Activated T-cell treated with anti-CD3 and anti-CD28 coated beads for 24 hours (primary cell): ENCODE data around the gene RCN2.

ENCODE experiments used
- DNase-seq: peaks from one replicate; pipeline ENCODE4 v3.0.0-alpha.2; 2020; ENCODE audit warnings: low read depth

Gene RCN2

DNA sequence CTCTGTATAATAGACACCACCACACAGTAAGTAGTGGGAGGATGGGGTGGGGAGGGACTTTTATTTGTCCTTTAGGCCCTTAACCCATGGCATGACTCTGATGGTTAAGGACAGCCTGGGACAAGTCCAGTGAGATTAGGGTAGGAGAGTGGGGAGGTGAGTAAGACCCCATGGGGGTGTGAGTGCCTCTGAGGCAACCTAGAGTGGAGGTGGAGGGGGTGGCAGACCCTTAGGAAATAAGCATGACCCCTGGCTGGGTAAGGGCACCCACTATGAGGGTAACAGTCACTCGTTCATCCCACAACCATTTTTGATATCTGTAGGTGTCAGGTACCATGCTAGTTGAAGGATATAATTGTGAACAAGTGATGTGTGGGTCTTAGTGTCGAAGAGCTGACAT, 42.4 kb downstream of the RCN2 start:
- no peak for DNase-seq

DNA sequence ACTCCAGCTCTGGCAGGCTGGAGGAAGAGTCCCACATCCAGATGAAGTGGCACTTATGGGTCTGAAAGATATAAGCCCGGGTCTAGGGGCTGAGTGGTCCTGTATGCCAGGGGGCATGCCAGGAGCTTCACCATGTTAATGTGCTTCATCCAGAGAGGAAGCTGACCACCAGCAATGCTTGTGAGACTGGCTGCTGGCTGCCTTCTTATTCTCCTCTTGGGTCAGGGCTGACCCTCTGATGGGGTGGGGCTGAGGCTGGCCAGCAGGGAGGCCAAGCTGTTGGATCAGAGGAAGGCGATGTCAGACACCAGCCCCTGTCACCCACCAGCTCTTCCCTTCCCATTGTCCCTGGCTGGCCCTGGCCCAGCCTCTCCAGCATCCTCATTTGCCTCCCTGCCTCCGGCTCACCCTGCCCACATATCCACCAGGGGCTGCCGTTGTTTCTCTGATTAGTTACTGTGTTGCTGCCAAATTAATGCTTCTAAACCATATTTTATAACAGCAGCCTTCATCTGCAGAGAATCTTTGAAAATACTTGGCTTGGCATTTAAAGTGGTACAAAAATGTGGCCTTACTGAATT, 43.0 kb downstream of the RCN2 start:
- no peak for DNase-seq

DNA sequence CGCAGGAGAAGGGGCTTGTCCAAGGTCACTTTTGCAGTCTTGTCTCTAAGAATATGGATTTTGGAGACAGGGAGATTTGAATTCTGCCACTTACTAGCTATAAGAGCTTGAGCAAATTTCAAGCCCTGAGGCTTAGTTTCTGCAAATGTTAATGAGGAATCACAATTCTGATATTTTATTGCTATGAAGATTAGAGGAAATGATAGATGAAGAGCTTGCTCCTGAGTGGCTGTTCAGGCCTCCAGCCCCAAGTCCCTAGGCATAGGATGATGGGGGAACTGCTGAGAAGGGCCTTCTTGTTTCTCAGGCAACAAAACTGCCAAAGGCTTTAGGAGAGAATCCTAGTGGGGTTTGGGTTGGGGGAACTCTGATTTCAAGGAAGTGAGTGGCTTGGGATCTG, 44.6 kb downstream of the RCN2 start:
- no peak for DNase-seq

DNA sequence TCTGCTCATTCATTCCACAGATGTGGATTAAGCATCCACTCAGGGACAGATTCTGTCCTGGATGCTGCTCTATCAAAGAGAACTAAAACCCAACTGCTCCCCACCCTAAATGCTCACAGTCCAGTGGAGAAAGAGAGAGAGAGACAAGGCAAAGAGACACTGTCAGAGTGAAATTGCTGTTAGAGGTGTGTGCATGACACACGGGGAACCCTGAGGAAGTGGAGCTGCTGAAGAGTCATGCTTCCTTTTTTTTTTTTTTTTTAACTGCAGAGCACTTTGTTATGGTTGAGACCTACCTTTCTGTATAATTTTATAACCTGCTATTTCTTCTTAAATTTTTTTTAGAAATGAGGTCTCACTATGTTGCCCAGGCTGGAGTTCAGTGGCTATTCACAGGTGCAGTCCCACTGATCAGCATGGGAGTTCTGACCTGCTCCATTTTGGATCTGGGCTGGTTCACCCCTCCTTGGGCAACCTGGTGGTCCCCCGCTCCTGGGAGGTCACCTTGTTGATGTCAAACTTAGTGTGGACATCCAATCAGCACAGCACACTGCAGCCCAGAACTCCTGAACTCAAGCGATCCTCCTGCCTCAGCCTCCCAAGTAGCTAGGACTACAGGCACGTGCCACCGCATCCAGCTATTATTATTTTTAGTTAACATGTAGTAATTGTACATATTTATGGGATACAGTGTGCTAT, 45.2 kb downstream of the RCN2 start:
- no peak for DNase-seq

DNA sequence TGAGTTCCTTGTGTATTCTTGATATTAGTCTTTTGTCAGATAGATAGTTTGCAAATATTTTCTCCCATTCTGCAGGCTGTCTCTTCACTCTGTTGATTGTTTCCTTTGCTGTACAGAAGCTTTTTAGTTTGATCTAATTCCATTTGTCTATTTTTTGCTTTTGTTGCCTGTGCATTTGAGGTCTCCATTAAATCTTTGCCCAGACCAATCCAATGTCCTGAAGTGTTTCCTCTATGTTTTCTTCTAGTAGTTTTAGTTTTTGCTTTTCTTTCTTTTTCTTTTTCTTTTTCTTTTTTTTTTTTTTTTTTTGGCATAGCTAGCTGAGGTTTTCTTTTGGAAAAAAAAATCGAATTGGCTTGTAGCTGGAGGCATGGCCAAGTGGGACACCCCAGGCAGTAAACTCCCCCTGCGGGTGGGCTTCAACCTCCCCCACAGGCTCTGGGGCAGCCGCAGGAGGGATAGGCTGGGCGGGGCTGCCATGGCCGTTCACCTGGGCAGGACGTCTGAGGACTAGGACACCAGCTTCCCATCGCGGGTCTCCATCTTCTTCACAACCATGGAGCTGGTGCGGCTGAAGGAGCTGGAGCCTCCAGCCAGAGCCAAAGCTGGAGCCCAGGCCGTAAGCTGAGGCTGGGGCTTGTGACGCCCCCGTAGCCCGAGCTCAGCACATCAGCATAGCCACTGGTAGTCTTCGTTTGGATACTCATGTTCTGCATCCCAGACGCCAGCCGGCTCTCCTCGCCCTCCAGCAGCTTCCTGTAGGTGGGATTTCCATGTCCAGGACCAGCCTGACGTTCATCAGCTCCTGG, 47.2 kb downstream of the RCN2 start:
- DNase-seq, result no peak

DNA sequence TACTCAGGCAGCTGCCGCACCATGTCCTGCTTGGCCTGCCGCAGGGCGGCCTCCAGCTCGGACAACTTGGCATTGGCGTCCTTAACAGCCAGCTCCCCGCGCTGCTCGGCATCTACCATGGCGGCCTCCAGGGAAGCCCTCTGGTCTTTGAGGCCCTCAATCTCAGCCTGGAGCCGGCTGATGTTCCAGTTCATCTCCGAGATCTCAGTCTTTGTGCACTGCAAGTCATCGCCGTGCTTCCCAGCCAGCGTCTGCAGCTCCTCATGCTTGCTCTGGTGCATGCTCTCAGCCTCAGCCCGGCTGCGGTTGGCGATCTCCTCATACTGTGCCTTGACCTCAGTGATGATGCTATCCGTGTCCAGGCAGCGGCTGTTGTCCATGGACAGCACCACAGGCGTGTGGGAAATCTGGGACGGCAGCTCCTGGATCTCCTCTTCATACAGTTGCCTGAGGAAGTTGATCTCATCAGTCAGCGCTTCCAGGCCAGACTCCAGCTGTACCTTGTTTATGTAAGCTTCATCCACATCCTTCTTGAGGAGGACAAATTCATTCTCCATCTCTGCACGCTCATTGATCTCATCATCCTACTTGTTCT, 47.9 kb downstream of the RCN2 start:
- no peak for DNase-seq

DNA sequence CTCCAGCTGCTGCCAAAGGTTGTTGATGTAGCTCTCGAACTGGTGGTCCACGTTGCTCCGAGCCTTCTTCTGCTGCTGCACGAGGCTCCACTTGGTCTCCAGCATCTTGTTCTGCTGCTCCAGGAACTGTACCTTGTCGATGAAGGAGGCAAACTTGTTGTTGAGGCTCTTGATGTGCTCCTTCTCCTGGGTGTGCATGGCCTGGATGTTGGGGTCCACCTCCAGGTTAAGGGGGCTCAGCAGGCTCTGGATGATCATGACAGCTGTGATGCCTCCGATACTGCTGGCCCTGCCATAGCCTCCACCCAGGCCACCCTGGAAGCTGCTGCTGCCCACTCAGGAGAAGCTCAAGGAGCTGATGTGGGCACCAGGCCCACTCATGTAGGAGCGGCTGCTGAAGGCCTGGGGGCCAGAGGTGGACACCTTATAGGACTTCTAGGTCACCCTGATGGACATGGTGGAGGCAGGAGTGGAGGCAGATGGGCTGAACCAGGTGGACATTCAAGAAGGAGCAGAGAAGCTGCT, 48.5 kb downstream of the RCN2 start:
- no peak for DNase-seq

DNA sequence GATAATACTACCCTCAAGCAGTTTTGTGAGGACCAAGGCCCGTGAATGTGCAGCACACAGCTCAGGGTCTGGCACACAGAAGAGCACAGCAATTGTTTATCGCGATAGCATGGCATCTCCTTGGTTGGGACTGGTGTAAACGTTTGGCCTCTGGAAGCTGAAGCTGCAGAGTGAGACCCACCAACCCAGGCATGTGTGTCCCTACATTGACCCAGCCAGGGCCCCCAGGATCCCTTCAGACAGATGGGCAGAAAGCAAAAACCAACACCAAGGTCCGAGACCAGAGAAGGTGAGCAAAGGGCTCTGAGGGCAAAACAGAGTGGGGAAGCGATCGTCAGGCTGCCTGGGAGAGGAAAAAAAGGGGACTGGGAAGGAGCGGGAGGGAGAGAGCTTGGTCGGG, 50.8 kb downstream of the RCN2 start:
- DNase-seq, result no peak

DNA sequence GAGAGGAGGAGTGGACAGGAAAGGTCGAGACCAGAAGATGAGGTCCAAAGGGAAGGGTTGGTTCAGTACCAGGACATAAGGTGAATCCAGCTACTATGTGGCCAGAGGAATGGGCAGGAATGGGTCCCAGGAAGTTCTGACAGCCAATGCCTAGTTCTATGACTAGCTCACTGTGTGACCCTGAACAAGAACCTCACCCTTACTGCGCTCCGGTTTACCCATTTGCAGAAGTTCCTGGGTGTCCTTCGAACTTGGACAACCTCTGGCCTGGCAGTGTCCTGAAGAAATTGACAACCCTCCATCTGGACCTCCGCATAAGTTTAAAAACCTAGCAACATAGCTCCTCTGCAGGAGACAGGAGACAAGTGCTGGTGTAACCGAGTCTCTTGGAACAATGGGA, 51.2 kb downstream of the RCN2 start:
- DNase-seq, result no peak

DNA sequence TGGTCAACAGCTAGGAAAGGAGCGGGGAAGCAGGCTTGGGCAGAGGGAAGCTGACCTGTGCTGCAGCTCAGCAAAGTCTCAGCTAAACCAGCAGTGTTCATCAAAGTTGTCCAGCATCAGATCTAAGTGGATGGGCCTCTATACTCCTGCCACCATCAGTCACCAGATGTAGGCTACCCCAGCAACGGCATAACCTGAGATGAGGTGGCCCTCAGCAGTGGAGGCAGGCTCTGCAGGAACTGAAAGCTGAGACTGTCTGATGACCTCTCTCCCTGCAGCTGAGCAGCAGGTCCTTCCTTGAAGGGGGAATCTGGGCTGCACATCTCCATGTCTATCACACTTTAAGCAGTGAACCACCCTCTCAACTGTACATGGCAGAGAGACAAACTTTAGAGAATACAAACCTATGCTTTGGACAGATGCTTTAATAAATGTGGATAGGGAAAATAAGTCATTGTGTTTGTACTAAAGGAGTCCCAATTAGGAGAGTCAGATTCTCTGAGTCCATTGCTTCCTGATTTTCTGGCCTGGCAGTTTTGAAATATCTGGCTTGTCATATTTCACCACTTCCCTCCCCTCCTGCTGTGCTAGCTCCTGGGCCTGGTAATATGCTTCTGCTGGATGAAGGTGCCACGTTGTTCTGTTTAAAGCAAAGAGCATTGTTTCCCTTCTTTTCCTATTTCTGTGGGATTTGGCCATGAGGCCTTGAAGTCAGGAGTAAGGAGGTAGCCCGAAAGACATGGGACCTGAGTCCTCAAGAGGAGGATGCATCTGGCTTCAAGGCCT, 52.2 kb downstream of the RCN2 start:
- no peak for DNase-seq

DNA sequence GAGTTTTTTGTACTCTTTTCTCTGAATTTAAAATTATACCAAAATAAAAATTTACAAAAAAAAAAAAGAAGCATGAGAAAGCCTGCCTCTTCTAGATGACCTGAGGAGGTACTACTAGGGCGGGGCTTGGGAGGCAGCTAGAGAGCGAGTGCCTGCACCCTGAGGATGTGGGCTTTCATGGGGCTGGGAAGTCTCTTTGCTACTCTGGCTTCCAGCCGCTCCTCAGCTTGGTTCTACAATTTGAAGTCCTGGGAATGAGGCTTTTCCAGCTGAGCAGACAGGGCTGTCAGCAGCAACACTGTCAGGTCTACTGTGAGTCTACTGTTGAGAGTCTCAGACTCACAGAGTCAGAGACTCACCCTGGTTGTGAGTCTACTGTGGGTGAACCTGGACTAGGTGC, 55.2 kb downstream of the RCN2 start:
- DNase-seq, result no peak

DNA sequence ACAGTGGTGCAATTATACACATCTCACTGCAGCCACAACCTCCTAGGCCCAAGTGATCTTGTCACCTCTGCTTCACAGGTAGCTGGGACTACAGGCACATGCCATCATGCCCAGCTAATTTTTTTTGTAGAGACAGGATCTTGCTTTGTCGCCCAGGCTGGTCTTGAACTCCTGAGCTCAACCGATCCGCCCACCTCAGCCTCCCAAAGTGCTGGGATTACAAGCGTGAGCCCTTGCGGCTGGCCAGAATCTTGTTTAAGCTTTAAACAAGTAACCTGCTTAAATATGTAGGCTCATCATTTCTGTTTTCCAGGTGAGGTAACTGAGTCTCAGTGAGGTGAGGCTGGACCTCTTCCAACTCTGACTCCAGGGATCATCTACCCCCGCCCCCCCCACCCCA, 55.7 kb downstream of the RCN2 start:
- no peak for DNase-seq

DNA sequence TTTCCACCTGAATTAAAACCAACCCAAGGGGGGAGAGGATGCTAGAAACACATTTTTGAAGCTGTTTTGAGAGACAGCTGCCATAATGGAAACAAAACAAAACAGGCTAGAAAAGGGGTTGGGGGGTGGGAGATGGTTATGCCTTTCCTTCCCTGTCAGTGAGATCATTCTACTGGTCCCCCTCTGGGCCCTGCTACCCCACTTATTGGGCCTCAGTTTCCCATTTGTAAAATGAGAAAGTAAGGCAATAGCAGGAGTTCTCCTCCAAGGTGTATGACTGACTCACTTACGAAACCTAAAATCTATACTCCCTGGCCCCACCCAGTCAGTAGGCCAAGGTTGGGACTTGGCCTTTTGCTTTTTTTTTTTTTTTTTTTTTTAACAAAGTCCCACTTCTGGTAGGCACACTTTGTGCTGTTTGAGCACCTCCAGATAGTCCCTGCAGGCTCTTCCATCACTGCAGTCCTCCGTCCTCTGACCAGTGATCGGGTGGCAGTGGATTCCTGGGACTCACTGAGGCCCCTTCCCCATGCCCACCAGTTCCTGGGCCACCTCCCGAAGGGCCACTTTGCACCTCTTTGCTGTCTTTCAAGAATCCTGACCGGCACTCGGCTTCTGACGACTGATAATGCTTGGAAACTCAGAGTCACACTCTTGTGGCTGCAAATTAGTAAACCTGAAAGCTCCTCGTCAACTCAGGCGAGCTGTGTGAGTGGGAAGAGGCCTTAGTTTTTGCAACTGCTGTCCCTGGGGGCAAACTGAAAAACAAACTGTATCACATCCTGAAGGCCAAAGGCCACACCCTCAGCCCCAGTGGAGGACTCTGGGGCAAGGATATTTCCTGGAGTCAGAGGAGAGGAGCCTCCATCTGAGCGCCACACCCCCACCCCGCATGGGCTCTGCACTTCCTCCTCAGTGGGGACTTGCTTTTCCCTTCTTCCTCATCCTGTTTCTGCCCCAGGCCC, 56.6 kb downstream of the RCN2 start:
- peak; percentile 71 for DNase-seq

DNA sequence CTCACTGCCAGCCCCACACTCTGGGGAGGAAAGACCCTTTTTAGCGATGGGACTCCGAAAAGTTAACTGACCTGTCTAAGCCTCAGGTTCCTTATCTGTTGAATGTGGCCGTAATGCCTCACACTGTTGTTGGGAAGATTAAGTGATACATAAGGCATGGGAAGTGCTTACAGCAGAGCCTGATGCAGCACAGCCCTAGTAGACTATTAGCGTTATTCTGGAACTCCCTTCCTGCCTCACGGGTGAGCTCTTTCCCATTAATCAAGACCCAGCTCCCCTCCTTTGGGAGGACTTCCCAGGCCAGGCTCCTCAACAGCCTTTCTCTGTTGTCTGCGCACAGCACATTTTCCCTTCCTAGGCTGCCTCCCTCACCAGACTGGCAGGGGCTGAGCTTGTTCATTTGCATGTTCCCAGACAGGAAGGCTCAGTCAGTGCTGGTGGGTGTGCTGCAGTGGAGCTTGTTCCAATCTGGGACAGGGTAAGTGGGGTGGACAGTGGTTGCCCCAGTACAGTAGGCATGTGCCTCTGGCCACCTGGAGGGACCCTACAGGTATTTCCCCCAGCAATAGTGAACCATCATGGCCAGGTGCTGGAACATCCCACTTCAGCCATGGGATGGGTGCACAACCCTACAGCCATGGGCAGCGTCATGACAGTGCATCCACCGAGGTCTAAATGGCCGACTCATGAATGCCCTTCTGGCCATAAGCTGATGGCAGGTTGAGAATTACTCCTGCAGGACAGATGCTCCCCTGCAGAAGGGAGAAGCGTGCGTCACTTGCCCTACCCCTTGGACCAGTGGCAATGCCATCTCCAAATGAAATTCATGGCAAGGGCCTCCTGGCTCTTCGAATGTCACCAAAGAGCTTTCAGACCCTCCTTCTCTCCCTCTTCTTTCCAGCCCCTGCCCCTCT, 57.6 kb downstream of the RCN2 start:
- no peak for DNase-seq

DNA sequence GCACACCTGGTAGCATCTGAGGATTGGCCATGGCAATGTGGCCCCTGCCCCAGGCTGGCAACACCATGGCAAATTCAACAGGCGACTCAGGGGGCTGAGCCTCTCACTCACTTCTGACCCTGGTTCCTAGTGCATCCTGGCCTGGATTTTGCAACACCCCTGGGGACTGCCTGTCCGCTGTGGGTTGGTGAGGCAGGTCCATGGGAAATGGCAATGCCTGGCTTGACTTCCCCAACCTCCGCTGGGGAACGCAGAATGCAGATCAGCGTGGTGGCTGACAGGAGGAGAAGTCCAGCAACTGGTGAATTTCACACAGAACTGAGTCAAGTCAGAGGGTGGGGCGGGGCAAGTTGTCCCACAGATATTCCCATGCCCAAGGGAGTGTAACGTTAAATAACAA, 59.5 kb downstream of the RCN2 start:
- DNase-seq, result no peak

DNA sequence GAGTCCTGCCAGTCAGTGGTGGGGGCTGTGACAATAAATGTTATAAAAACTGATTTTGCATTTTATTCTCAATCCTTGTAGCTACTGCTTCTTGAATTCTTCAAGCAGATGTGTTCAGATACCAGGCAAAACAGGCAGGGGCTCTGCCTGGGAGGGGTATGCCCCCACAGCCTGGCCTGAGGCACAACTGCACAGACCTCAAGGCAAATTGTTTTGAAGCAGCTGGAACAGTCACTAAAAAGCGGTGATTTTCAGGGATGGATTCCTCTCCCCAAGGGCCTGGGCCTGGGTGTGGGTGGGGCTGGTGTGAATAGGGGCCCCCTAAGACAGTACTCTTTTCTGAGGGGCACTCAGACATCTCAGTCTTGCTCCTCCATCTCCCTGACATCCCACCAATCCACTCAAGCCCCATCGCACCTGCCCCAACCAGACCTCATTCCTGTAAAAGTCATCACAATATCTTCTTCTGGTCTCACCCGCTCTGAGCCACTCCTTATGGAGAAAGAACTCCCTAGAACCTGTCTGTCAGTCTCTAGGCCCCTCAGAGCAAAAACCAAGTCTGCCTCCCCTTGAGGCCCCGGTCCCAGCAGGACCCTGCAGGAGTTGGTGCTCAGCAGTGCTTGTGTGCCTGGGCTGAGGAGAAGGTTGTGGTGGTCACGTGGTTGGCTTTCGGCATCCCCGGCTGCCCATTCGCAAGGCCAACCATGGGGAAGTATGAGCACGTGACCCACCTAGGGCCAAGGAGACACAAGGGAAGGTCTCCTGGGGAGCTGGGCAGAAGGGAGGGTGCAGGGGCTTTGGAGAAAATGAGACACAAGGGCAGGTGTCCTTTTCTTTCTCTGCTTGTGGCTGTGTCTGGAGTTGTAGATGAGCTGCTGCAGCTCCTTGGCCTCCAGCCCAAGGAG, 60.4 kb downstream of the RCN2 start:
- no peak for DNase-seq

DNA sequence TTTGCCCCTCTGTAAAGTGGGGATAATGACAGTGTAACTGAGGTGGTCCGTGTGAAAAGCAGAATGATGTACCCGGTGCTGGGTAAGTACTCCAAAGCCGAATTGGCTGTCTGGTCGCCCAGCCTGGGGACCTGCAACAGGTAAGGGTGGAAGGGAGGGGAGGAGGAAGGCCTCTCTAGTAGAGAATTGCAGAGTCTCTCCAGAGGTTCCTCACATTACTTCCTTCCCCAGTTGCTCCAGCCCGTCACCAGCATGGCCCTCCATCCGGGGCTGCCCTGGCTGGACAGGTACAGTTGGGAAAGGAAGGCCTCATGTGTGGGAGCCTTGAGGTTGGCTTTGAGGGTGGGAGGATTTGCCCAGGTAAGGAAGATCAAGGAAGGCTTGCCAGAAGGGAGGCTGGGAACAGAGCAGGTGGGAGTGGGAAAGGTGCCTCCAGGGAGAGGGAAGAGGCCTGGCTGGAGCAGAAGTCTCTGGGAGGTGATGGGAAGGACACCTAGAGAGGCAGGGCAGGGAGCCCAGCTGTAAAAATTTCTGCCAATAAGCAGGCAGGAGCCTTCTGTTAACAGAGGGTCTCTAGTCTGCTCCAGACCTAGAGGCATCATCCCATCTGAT, 61.7 kb downstream of the RCN2 start:
- DNase-seq, result no peak

DNA sequence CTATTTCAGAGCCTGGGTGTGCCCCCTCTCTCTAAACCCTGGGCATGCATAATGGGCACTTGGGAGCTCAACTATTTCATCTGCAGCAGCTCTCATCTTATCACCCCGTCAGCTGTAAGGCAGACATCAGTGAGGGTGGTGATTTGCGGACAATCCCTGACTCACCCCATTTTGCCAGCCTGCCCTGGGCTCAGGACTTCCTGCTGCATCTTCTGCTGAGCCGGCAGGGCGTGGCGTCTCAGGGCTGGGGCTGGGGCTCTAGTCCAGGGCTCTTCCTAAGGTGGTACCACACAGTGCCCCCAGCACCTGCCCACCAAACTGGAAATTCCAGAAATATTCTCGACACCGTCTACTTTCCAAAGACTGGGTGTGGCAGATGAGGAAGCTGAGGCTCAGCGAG, 62.5 kb downstream of the RCN2 start:
- no peak for DNase-seq
